Duodenal mucosa (tissue), 2 donors: ENCODE data around the gene KCNG2.

Experiments
- H3K27ac ChIP-seq: one replicate; pipeline ENCODE4 v1.7.0; 2013; ENCODE audit warnings: low read depth, low read length
- H3K27me3 ChIP-seq, 2 donors: one replicate each; pipeline ENCODE4 v1.7.0; 2013; ENCODE audit warnings: low read length in 2 of 2, control low read depth in 1 of 2; ENCODE audit not compliant: insufficient read depth in 2 of 2, control insufficient read depth in 1 of 2
- H3K36me3 ChIP-seq, 2 donors: one replicate each; pipeline ENCODE4 v1.7.0; 2013; ENCODE audit warnings: low read length in 2 of 2, control low read depth in 1 of 2; ENCODE audit not compliant: insufficient read depth in 2 of 2, control insufficient read depth in 1 of 2
- H3K4me1 ChIP-seq, 2 donors: one replicate each; pipeline ENCODE4 v1.7.0; 2013; ENCODE audit warnings: low read length in 2 of 2, control low read depth in 1 of 2; ENCODE audit not compliant: insufficient read depth in 2 of 2, control insufficient read depth in 1 of 2
- H3K4me3 ChIP-seq, 2 donors: one replicate each; pipeline ENCODE4 v1.7.0; 2013; ENCODE audit warnings: low read length in 2 of 2, low read depth in 1 of 2
- H3K9ac ChIP-seq, 2 donors: one replicate each; pipeline ENCODE4 v1.7.0; 2013; ENCODE audit warnings: low read length in 2 of 2, low read depth in 1 of 2
- H3K9me3 ChIP-seq, 2 donors: one replicate each; pipeline ENCODE4 v1.7.0; 2013; ENCODE audit warnings: low read length in 2 of 2, control low read depth in 1 of 2; ENCODE audit not compliant: control insufficient read depth in 1 of 2

The KCNG2 gene

GRCh38 chr18:79844999-79845563 lies 47.3 kb downstream of the KCNG2 start:
- no peak overlapping the region for H3K4me3 ChIP-seq
- no peaks in the 10 kb centered on the region for H3K27me3 ChIP-seq

GRCh38 chr18:79846936-79847557 lies 49.3 kb downstream of the KCNG2 start:
- Histone ChIP-seq H3K27ac (no peak overlapping the region), H3K4me3 (no peak overlapping the region), H3K36me3 (no peaks in the 10 kb centered on the region), H3K4me1 (no peaks in the 10 kb centered on the region), H3K9ac (no peak overlapping the region), H3K27me3 (no peaks in the 10 kb centered on the region), H3K9me3 (peaks cover 0 to 1% of the 10 kb centered on the region in 2 donors)

More at GRCh38 chr18:79844999-79845563, 47.3 kb downstream of the KCNG2 start:
- no peak overlapping the region for H3K9ac ChIP-seq
- H3K9me3 ChIP-seq = peaks cover 0 to 5% of the 10 kb centered on the region in 2 donors
- no peaks in the 10 kb centered on the region for H3K4me1 ChIP-seq
- H3K36me3 ChIP-seq = no peaks in the 10 kb centered on the region
- no peak overlapping the region for H3K27ac ChIP-seq

- Histone ChIP-seq H3K9me3 (no peaks in the 10 kb centered on the region), H3K4me1 (no peaks in the 10 kb centered on the region), H3K27me3 (no peaks in the 10 kb centered on the region), H3K27ac (no peak overlapping the region), H3K9ac (no peak overlapping the region), H3K4me3 (no peak overlapping the region), H3K36me3 (no peaks in the 10 kb centered on the region)
Observed at GRCh38 chr18:79847606-79848293, 50.0 kb downstream of the KCNG2 start.

GRCh38 chr18:79848294-79848578 lies 50.5 kb downstream of the KCNG2 start:
- Histone ChIP-seq H3K27ac (no peak overlapping the region), H3K36me3 (no peaks in the 10 kb centered on the region), H3K9me3 (no peaks in the 10 kb centered on the region), H3K4me1 (no peaks in the 10 kb centered on the region), H3K9ac (no peak overlapping the region), H3K4me3 (no peak overlapping the region), H3K27me3 (no peaks in the 10 kb centered on the region)

- Histone ChIP-seq H3K27me3 (no peaks in the 10 kb centered on the region), H3K4me1 (no peaks in the 10 kb centered on the region), H3K9ac (no peak overlapping the region), H3K27ac (no peak overlapping the region), H3K4me3 (no peak overlapping the region), H3K36me3 (no peaks in the 10 kb centered on the region), H3K9me3 (no peaks in the 10 kb centered on the region)
Observed at GRCh38 chr18:79848579-79849327, 51.0 kb downstream of the KCNG2 start.

- Histone ChIP-seq H3K9me3 (no peaks in the 10 kb centered on the region), H3K27me3 (no peaks in the 10 kb centered on the region), H3K36me3 (no peaks in the 10 kb centered on the region), H3K9ac (no peak overlapping the region), H3K4me1 (no peaks in the 10 kb centered on the region), H3K4me3 (no peak overlapping the region), H3K27ac (no peak overlapping the region)
Observed at GRCh38 chr18:79849328-79850207, 51.8 kb downstream of the KCNG2 start.

- Histone ChIP-seq H3K27me3 (no peaks in the 10 kb centered on the region), H3K36me3 (no peaks in the 10 kb centered on the region), H3K27ac (no peak overlapping the region), H3K9me3 (no peaks in the 10 kb centered on the region), H3K4me3 (no peak overlapping the region), H3K9ac (no peak overlapping the region), H3K4me1 (no peaks in the 10 kb centered on the region)
Observed at GRCh38 chr18:79850731-79851130, 53.0 kb downstream of the KCNG2 start.

- H3K4me3 ChIP-seq = no peak overlapping the region
- no peak overlapping the region for H3K9ac ChIP-seq
- no peaks in the 10 kb centered on the region for H3K4me1 ChIP-seq
- no peaks in the 10 kb centered on the region for H3K36me3 ChIP-seq
- H3K27ac ChIP-seq = no peak overlapping the region
- no peaks in the 10 kb centered on the region for H3K27me3 ChIP-seq
- H3K9me3 ChIP-seq = no peaks in the 10 kb centered on the region
Observed at GRCh38 chr18:79851489-79851888, 53.8 kb downstream of the KCNG2 start.

GRCh38 chr18:79851950-79852349 lies 54.2 kb downstream of the KCNG2 start:
- Histone ChIP-seq H3K27ac (no peak overlapping the region), H3K27me3 (no peaks in the 10 kb centered on the region), H3K4me1 (no peaks in the 10 kb centered on the region), H3K36me3 (no peaks in the 10 kb centered on the region), H3K9me3 (no peaks in the 10 kb centered on the region), H3K4me3 (no peak overlapping the region), H3K9ac (no peak overlapping the region)
